Stomach (tissue), 4 donors: Measurements from ENCODE around the gene ARHGAP24.

Experiments
- CTCF ChIP-seq, 7 experiments: fragments of 450-650 bp in 4 of 7; fragments of 200-600 bp in 3 of 7; sonication (generic) in 3 of 7; IDR thresholded peaks; one replicate each; pipeline ENCODE4 v1.5.1; 2016 to 2019; ENCODE audit warnings: antibody characterized with exemption in 7 of 7, control low read depth in 2 of 7, mild to moderate bottlenecking in 1 of 7
- POLR2A ChIP-seq, 4 donors: fragments of 450-650 bp; IDR thresholded peaks; one replicate each; pipeline ENCODE4 v1.6.1; 2016; ENCODE audit warnings: antibody characterized with exemption in 4 of 4, control low read depth in 2 of 4, mild to moderate bottlenecking in 1 of 4, moderate library complexity in 1 of 4
- POLR2AphosphoS5 ChIP-seq, 3 donors: sonication (generic); formaldehyde crosslinking; IDR thresholded peaks; one replicate each; pipeline ENCODE4 v1.6.1; 2016; ENCODE audit warnings: antibody characterized with exemption in 3 of 3

DNA sequence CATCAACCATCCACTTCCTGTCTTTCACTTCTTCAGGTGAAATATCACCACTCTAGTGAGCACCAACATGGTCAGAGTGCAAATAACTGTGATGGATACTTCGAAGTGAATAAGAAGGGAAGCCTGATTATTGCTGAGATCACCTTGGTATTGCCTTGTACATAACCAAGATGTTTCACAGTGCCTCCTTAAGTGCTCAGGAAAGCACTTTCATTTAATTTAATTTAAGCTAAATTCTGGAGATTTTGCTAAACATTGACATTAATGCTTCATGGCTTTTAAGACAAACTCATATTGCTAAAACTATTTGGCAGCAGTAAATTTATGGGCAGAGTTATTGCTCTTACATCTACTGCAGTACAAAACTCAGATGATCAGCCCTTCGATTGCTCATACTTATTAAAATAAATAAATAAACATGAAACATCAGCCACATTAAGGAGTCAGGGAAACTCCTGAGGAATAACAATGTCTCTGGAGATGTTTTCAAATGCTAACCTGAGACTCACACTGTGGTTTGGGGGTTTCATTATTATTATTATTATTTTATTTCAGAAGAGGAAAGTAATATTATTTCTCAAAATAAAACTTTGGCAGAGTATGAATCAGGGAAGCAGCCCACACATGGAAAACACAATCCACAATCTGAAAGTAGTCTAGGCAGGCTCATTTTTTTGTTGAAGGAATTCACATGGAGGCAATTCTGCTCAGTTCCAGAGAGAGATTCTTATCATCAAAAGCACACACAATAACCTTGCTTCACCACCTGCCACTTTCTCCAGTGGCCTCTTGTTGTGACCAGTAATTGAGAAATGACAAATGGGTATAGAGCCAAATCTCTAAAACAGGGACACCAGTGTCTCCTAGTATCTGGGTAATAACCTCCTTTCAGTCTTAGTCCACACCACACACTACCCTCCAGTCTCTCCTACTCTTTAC is 540.7 kb downstream of the ARHGAP24 start:
- TF ChIP-seq POLR2A (IDR thresholded peaks at IDR 0.05) (no peak), CTCF (IDR thresholded peaks at IDR 0.05) (no peak), POLR2AphosphoS5 (IDR thresholded peaks at IDR 0.05) (no peak)
